SK-N-SH treated with all-trans-retinoic acid at 6 μM for 48 hours (cell line): ENCODE results near the gene WNT7A.

Source experiments
- ATAC-seq: fragments of 200-7000 bp; cut with Tn5 transposase; 3 replicates; pipeline ENCODE4 v1.9.1; 2020; ENCODE audit warnings: mild to moderate bottlenecking, moderate library complexity
- ARNTL ChIP-seq: fragments of 450-650 bp; formaldehyde crosslinking; IDR thresholded peaks from 2 replicates; pipeline ENCODE4 v1.5.0; 2020; ENCODE audit warnings: low read depth, mild to moderate bottlenecking, moderate library complexity, borderline replicate concordance
- BACH2 ChIP-seq: fragments of 250-450 bp; sonication (Bioruptor Pico); IDR thresholded peaks from 2 replicates; pipeline ENCODE4 v1.9.0; 2021; ENCODE audit warnings: mild to moderate bottlenecking, borderline replicate concordance
- CSDC2 ChIP-seq: fragments of 250-450 bp; sonication (Bioruptor Pico); IDR thresholded peaks from 2 replicates; pipeline ENCODE4 v1.5.0; 2020; ENCODE audit warnings: mild to moderate bottlenecking, moderate library complexity
- ISL1 ChIP-seq: fragments of 250-450 bp; sonication (Bioruptor Pico); IDR thresholded peaks from 2 replicates; pipeline ENCODE4 v2.1.2; 2022; ENCODE audit warnings: mild to moderate bottlenecking, moderate library complexity
- OSR1 ChIP-seq: fragments of 250-450 bp; sonication (Bioruptor Pico); IDR thresholded peaks from 2 replicates; pipeline ENCODE4 v1.8.0; 2022; ENCODE audit warnings: moderate library complexity, mild to moderate bottlenecking, inconsistent platforms
- PPARA ChIP-seq: fragments of 250-450 bp; sonication (Bioruptor Pico); IDR thresholded peaks from 2 replicates; pipeline ENCODE4 v1.5.0; 2020; ENCODE audit warnings: mild to moderate bottlenecking, borderline replicate concordance
- RARB ChIP-seq: fragments of 250-450 bp; sonication (Bioruptor Pico); IDR thresholded peaks from 2 replicates; pipeline ENCODE4 v1.8.0; 2021; ENCODE audit warnings: mild to moderate bottlenecking, moderate library complexity
- SNAI2 ChIP-seq: fragments of 250-450 bp; sonication (Bioruptor Pico); IDR thresholded peaks from 2 replicates; pipeline ENCODE4 v1.5.0; 2020; ENCODE audit warnings: mild to moderate bottlenecking, moderate library complexity
- TCF4 ChIP-seq: fragments of 250-450 bp; sonication (Bioruptor Pico); IDR thresholded peaks from 2 replicates; pipeline ENCODE4 v1.8.0; 2021; ENCODE audit warnings: mild to moderate bottlenecking, moderate library complexity, borderline replicate concordance
- TOX ChIP-seq: fragments of 250-450 bp; sonication (Bioruptor Pico); IDR thresholded peaks from 2 replicates; pipeline ENCODE4 v1.8.0; 2021; ENCODE audit warnings: mild to moderate bottlenecking, moderate library complexity, borderline replicate concordance
- ZC3H10 ChIP-seq: fragments of 250-450 bp; sonication (Bioruptor Pico); IDR thresholded peaks from 2 replicates; pipeline ENCODE4 v1.5.1; 2021; ENCODE audit warnings: mild to moderate bottlenecking, moderate library complexity
- ZFP3 ChIP-seq: fragments of 250-450 bp; sonication (Bioruptor Pico); IDR thresholded peaks from 2 replicates; pipeline ENCODE4 v1.5.0; 2020; ENCODE audit warnings: mild to moderate bottlenecking, moderate library complexity
- ZFP30 ChIP-seq: fragments of 450-650 bp; formaldehyde crosslinking; IDR thresholded peaks from 2 replicates; pipeline ENCODE4 v1.5.0; 2022; ENCODE audit warnings: mild to moderate bottlenecking, moderate library complexity
- ZNF565 ChIP-seq: fragments of 450-650 bp; formaldehyde crosslinking; conservative IDR thresholded peaks from 2 replicates; pipeline ENCODE4 v1.5.0; 2020; ENCODE audit warnings: low read depth, mild to moderate bottlenecking, moderate library complexity
- ZNF70 ChIP-seq: fragments of 450-650 bp; formaldehyde crosslinking; IDR thresholded peaks from 2 replicates; pipeline ENCODE4 v1.5.0; 2020; ENCODE audit warnings: mild to moderate bottlenecking, moderate library complexity
- ZNF8 ChIP-seq: fragments of 450-650 bp; formaldehyde crosslinking; IDR thresholded peaks from 2 replicates; pipeline ENCODE4 v1.5.0; 2020; ENCODE audit warnings: mild to moderate bottlenecking, moderate library complexity
- TF ChIP-seq, protein P1 (sequence below): fragments of 250-450 bp; sonication (Bioruptor Pico); IDR thresholded peaks from 2 replicates; pipeline ENCODE4 v1.5.1; 2020; ENCODE audit warnings: low read depth, mild to moderate bottlenecking, moderate library complexity
- TF ChIP-seq, protein P2 (sequence below): fragments of 250-450 bp; sonication (Bioruptor Pico); IDR thresholded peaks from 2 replicates; pipeline ENCODE4 v1.8.0; 2020; ENCODE audit warnings: mild to moderate bottlenecking, moderate library complexity, borderline replicate concordance
- TF ChIP-seq, protein P3 (sequence below): fragments of 250-450 bp; sonication (Bioruptor Pico); IDR thresholded peaks from 2 replicates; pipeline ENCODE4 v1.8.0; 2021; ENCODE audit warnings: low read depth, mild to moderate bottlenecking, moderate library complexity, borderline replicate concordance
- TF ChIP-seq, protein P4 (sequence below): fragments of 250-450 bp; sonication (Bioruptor Pico); IDR thresholded peaks from 2 replicates; pipeline ENCODE4 v1.5.1; 2021; ENCODE audit warnings: mild to moderate bottlenecking, moderate library complexity
- TF ChIP-seq, protein P5 (sequence below): fragments of 250-450 bp; sonication (Bioruptor Pico); IDR thresholded peaks from 2 replicates; pipeline ENCODE4 v1.5.0; 2020; ENCODE audit warnings: mild to moderate bottlenecking, moderate library complexity

Gene WNT7A

DNA sequence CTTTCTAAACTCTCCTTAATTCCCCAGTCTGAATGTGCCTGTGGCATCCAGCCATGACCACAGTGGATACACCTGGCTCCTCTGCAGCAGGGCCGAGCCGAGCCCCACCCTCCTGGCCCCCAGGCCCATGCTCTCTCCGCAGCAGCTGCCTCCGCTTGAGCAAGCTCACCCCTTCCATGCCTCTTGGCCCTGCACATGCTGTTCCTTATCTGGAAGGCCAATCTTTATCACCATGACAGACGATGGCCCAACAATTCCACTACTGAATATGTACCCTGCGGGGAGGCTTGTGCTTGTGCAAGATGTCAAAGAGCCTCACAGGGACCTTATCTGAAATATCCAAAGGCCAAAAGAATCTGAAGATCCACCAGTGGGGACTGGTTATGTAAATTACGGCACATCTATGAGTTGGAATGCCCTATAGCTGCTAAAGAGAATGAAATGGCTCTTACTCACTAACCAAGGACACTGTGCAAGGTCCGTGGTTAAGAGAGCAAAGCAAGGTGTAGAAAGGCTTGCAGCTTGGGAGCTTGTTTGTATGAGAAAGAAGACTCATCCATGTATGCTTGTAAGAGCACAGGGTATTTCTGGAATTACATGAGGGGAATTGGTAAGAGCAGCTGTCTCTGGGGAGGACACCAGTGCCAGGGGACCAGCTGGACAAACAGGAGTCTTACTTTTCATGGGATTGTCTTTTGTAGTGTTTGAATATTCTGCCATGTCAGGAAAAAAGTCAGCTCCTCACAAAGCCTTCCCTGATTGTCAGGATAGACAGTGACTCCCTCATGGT lies 55.2 kb downstream of the WNT7A start:
- TF ChIP-seq, protein P1, sequence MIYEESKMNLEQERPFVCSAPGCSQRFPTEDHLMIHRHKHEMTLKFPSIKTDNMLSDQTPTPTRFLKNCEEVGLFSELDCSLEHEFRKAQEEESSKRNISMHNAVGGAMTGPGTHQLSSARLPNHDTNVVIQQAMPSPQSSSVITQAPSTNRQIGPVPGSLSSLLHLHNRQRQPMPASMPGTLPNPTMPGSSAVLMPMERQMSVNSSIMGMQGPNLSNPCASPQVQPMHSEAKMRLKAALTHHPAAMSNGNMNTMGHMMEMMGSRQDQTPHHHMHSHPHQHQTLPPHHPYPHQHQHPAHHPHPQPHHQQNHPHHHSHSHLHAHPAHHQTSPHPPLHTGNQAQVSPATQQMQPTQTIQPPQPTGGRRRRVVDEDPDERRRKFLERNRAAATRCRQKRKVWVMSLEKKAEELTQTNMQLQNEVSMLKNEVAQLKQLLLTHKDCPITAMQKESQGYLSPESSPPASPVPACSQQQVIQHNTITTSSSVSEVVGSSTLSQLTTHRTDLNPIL (CRISPR knock-in tag): no peak
- no peak for TF ChIP-seq BACH2 (CRISPR knock-in tag)
- no peak for TF ChIP-seq CSDC2 (CRISPR knock-in tag)
- TF ChIP-seq ZNF565 (CRISPR knock-in tag): no peak
- no peak for TF ChIP-seq RARB (CRISPR knock-in tag)
- no peak for TF ChIP-seq ARNTL (CRISPR knock-in tag)
- TF ChIP-seq, protein P2, sequence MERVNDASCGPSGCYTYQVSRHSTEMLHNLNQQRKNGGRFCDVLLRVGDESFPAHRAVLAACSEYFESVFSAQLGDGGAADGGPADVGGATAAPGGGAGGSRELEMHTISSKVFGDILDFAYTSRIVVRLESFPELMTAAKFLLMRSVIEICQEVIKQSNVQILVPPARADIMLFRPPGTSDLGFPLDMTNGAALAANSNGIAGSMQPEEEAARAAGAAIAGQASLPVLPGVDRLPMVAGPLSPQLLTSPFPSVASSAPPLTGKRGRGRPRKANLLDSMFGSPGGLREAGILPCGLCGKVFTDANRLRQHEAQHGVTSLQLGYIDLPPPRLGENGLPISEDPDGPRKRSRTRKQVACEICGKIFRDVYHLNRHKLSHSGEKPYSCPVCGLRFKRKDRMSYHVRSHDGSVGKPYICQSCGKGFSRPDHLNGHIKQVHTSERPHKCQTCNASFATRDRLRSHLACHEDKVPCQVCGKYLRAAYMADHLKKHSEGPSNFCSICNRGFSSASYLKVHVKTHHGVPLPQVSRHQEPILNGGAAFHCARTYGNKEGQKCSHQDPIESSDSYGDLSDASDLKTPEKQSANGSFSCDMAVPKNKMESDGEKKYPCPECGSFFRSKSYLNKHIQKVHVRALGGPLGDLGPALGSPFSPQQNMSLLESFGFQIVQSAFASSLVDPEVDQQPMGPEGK (CRISPR knock-in tag): no peak
- no peak for TF ChIP-seq PPARA (CRISPR knock-in tag)
- no peak for TF ChIP-seq TOX
- no peak for TF ChIP-seq ZC3H10 (CRISPR knock-in tag)
- no peak for TF ChIP-seq ZNF8 (CRISPR knock-in tag)
- no peak for TF ChIP-seq ZFP30 (CRISPR knock-in tag)
- TF ChIP-seq, protein P3, sequence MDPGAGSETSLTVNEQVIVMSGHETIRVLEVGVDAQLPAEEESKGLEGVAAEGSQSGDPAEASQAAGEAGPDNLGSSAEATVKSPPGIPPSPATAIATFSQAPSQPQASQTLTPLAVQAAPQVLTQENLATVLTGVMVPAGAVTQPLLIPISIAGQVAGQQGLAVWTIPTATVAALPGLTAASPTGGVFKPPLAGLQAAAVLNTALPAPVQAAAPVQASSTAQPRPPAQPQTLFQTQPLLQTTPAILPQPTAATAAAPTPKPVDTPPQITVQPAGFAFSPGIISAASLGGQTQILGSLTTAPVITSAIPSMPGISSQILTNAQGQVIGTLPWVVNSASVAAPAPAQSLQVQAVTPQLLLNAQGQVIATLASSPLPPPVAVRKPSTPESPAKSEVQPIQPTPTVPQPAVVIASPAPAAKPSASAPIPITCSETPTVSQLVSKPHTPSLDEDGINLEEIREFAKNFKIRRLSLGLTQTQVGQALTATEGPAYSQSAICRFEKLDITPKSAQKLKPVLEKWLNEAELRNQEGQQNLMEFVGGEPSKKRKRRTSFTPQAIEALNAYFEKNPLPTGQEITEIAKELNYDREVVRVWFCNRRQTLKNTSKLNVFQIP (CRISPR knock-in tag): no peak
- no peak for ATAC-seq

DNA sequence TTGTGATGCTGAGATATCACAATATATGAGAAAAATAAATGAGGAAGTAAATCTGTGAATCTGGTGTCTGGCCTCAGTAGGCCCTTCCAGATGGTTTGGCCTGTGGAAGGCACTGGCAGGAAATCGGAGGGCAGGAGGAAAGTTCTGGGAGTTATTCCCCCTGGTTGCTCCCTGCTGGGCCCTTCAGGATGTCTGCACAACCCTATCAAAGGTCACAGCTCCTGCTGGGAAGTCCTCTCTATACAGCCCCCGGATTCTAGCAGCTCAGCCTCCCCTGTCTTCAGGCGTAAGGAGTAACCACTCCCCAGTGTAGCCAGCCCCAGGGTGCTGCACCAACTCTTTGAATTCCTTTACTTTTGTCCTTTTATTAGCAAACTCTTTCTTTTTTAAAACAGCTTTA lies 56.2 kb downstream of the WNT7A start:
- ATAC-seq: no peak

More for the DNA sequence above, 56.2 kb downstream of the WNT7A start:
- no peak for TF ChIP-seq ZNF565 (CRISPR knock-in tag)
- no peak for TF ChIP-seq OSR1
- no peak for TF ChIP-seq ISL1
- TF ChIP-seq RARB (CRISPR knock-in tag): no peak
- TF ChIP-seq ZFP30 (CRISPR knock-in tag): no peak
- no peak for TF ChIP-seq BACH2 (CRISPR knock-in tag)
- no peak for TF ChIP-seq ZNF70 (CRISPR knock-in tag)
- TF ChIP-seq ZC3H10 (CRISPR knock-in tag): no peak
- TF ChIP-seq TCF4 (CRISPR knock-in tag): no peak
- TF ChIP-seq, protein P2 (CRISPR knock-in tag): no peak
- TF ChIP-seq, protein P4, sequence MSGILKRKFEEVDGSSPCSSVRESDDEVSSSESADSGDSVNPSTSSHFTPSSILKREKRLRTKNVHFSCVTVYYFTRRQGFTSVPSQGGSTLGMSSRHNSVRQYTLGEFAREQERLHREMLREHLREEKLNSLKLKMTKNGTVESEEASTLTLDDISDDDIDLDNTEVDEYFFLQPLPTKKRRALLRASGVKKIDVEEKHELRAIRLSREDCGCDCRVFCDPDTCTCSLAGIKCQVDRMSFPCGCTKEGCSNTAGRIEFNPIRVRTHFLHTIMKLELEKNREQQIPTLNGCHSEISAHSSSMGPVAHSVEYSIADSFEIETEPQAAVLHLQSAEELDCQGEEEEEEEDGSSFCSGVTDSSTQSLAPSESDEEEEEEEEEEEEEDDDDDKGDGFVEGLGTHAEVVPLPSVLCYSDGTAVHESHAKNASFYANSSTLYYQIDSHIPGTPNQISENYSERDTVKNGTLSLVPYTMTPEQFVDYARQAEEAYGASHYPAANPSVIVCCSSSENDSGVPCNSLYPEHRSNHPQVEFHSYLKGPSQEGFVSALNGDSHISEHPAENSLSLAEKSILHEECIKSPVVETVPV (CRISPR knock-in tag): no peak
- no peak for TF ChIP-seq ARNTL (CRISPR knock-in tag)
- no peak for TF ChIP-seq ZFP3
- TF ChIP-seq, protein P1 (CRISPR knock-in tag): no peak
- TF ChIP-seq, protein P5, sequence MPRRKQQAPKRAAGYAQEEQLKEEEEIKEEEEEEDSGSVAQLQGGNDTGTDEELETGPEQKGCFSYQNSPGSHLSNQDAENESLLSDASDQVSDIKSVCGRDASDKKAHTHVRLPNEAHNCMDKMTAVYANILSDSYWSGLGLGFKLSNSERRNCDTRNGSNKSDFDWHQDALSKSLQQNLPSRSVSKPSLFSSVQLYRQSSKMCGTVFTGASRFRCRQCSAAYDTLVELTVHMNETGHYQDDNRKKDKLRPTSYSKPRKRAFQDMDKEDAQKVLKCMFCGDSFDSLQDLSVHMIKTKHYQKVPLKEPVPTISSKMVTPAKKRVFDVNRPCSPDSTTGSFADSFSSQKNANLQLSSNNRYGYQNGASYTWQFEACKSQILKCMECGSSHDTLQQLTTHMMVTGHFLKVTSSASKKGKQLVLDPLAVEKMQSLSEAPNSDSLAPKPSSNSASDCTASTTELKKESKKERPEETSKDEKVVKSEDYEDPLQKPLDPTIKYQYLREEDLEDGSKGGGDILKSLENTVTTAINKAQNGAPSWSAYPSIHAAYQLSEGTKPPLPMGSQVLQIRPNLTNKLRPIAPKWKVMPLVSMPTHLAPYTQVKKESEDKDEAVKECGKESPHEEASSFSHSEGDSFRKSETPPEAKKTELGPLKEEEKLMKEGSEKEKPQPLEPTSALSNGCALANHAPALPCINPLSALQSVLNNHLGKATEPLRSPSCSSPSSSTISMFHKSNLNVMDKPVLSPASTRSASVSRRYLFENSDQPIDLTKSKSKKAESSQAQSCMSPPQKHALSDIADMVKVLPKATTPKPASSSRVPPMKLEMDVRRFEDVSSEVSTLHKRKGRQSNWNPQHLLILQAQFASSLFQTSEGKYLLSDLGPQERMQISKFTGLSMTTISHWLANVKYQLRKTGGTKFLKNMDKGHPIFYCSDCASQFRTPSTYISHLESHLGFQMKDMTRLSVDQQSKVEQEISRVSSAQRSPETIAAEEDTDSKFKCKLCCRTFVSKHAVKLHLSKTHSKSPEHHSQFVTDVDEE (CRISPR knock-in tag): no peak
- no peak for TF ChIP-seq SNAI2 (CRISPR knock-in tag)
- TF ChIP-seq ZNF8 (CRISPR knock-in tag): no peak
- TF ChIP-seq, protein P3 (CRISPR knock-in tag): no peak
